ENCODE data around the gene TMEM154.

TMEM154 gene

GRCh38 chr4:152698089-152698499 lies 18.3 kb upstream of the TMEM154 start:
- TF ChIP-seq CTCF (IDR thresholded peaks at IDR 0.05; ENCODE audit: insufficient read depth, low read length, missing control alignments), result no peak
- ChIA-PET CTCF (no interaction called here), POLR2A (no interaction called here)
- no peak overlapping the region for H3K4me3 ChIP-seq (ENCODE audit: low read depth, low read length)
- DNase-seq (ENCODE audit: low read depth, low spot score), result no peak

- no peak for TF ChIP-seq CTCF (IDR thresholded peaks at IDR 0.05; ENCODE audit: insufficient read depth, low read length, missing control alignments)
- no peak for DNase-seq (ENCODE audit: low read depth, low spot score)
- POLR2A ChIA-PET, result no interaction called here
- H3K4me3 ChIP-seq (ENCODE audit: low read depth, low read length), result no peak overlapping the region
- CTCF ChIA-PET, result no interaction called here
Observed at GRCh38 chr4:152697284-152698088, 17.7 kb upstream of the TMEM154 start.

- POLR2A ChIA-PET, result no interaction called here
- no peak for DNase-seq (ENCODE audit: low read depth, low spot score)
- CTCF ChIA-PET, result no interaction called here
- H3K4me3 ChIP-seq (ENCODE audit: low read depth, low read length), result no peak overlapping the region
- TF ChIP-seq CTCF (IDR thresholded peaks at IDR 0.05; ENCODE audit: insufficient read depth, low read length, missing control alignments), result no peak
Observed at GRCh38 chr4:152696764-152697261, 17.0 kb upstream of the TMEM154 start.

GRCh38 chr4:152693871-152694270 lies 14.1 kb upstream of the TMEM154 start:
- no peak for DNase-seq (ENCODE audit: low read depth, low spot score)
- POLR2A ChIA-PET, result no interaction called here
- CTCF ChIA-PET, result no interaction called here
- TF ChIP-seq CTCF (IDR thresholded peaks at IDR 0.05; ENCODE audit: insufficient read depth, low read length, missing control alignments), result no peak
- no peak overlapping the region for H3K4me3 ChIP-seq (ENCODE audit: low read depth, low read length)

GRCh38 chr4:152691761-152692160 lies 12.0 kb upstream of the TMEM154 start:
- no peak overlapping the region for H3K4me3 ChIP-seq (ENCODE audit: low read depth, low read length)
- ChIA-PET CTCF (no interaction called here), POLR2A (no interaction called here)
- no peak for TF ChIP-seq CTCF (IDR thresholded peaks at IDR 0.05; ENCODE audit: insufficient read depth, low read length, missing control alignments)
- no peak for DNase-seq (ENCODE audit: low read depth, low spot score)

GRCh38 chr4:152690706-152691651 lies 11.2 kb upstream of the TMEM154 start:
- CTCF ChIA-PET, result no interaction called here
- DNase-seq (ENCODE audit: low read depth, low spot score), result no peak
- no peak for TF ChIP-seq CTCF (IDR thresholded peaks at IDR 0.05; ENCODE audit: insufficient read depth, low read length, missing control alignments)
- no peak overlapping the region for H3K4me3 ChIP-seq (ENCODE audit: low read depth, low read length)
- POLR2A ChIA-PET, result no interaction called here

All from AG04449 (cell line).